ENCODE results near the gene PRDX2. TPM values are rescaled to one million over a fixed set of nuclear protein-coding genes. Genes with fewer than 3 reads are reported as not detected.

The PRDX2 gene
- polyA plus RNA-seq, 1 experiment: 187 TPM

DNA sequence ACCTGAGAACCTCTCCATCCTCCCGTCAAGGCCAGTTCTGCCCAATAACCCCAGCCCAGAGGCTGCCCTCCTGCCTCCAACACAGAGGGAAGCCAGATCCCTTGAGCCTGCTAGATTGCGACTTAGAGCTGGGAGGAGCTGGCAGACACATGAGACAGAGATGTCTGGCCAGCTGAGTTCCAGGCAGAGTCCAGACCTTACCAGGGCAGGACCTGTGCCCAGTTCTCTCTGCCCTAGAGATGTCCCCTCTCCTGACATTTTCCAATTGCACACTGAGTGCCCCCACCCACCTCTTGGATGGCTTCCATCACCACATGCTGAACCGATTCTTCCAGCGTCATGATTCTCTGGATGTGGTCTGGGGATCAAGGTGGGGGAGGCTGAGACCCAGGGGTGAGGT is 29.3 kb downstream of the PRDX2 start:
- ChIA-PET POLR2A (interaction anchor here (3.0 kb wide), 1 partner anchor 19 kb away, joined by 17 read pairs; the partner anchor contains the start of gene JUNB), CTCF (interaction anchor here (1.2 to 7.5 kb wide), 3 partner anchors 12 to 75 kb away, joined by 3 to 92 read pairs (median 7); no protein-coding TSS in a partner anchor)
- TF ChIP-seq, protein P1, sequence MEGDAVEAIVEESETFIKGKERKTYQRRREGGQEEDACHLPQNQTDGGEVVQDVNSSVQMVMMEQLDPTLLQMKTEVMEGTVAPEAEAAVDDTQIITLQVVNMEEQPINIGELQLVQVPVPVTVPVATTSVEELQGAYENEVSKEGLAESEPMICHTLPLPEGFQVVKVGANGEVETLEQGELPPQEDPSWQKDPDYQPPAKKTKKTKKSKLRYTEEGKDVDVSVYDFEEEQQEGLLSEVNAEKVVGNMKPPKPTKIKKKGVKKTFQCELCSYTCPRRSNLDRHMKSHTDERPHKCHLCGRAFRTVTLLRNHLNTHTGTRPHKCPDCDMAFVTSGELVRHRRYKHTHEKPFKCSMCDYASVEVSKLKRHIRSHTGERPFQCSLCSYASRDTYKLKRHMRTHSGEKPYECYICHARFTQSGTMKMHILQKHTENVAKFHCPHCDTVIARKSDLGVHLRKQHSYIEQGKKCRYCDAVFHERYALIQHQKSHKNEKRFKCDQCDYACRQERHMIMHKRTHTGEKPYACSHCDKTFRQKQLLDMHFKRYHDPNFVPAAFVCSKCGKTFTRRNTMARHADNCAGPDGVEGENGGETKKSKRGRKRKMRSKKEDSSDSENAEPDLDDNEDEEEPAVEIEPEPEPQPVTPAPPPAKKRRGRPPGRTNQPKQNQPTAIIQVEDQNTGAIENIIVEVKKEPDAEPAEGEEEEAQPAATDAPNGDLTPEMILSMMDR (IDR thresholded peaks at IDR 0.05; ENCODE audit: low read depth, low read length): no peak
- H3K27ac ChIP-seq (ENCODE audit: low read depth, low read length): no peak overlapping the region
- H3K4me3 ChIP-seq (ENCODE audit: low read depth, low read length): no peak overlapping the region
- peaks cover 3% of the 10 kb centered on the region; the same call in 1 of the 2 replicates for H3K9me3 ChIP-seq (ENCODE audit: control insufficient read depth, insufficient read depth, low read length)
- DNase-seq (ENCODE audit: low read depth, low spot score): no peak
- no peaks in the 10 kb centered on the region for H3K27me3 ChIP-seq (ENCODE audit: control insufficient read depth, insufficient read depth, low read length)

DNA sequence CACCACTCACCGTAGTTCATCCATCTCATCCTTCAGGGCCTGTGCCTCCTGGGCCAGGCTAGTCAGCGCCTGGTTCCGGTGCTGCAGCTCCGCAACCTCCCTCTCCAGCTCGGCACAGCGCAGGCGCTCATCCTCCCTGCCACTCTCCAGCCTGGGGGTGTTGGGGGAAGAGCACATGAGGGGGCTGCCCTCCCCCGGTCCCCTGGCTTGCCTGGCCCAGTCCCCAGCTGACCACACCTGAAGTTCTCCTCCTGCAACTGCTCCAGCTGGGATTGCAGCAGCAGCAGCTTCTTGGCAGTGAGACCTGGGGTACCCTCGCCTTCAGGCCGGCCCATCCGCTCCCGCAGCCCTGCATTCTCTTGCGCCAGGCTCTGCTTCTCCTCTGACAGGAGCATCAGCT is 30.7 kb downstream of the PRDX2 start:
- Histone ChIP-seq H3K27me3 (ENCODE audit: control insufficient read depth, insufficient read depth, low read length) (no peaks in the 10 kb centered on the region), H3K27ac (ENCODE audit: low read depth, low read length) (no peak overlapping the region), H3K9me3 (ENCODE audit: control insufficient read depth, insufficient read depth, low read length) (no peaks in the 10 kb centered on the region; the same call in 1 of the 2 replicates), H3K4me3 (ENCODE audit: low read depth, low read length) (no peak overlapping the region)
- TF ChIP-seq, protein P1 (IDR thresholded peaks at IDR 0.05; ENCODE audit: low read depth, low read length): no peak
- POLR2A ChIA-PET: interaction anchor here (0.6 to 0.9 kb wide), 2 partner anchors 21 to 41 kb away, joined by 3 to 6 read pairs; partner anchors contain the start of gene JUNB
- DNase-seq (ENCODE audit: low read depth, low spot score): no peak
- CTCF ChIA-PET: interaction anchor here (1.6 to 2.3 kb wide), 2 partner anchors 25 to 77 kb away, joined by 3 to 8 read pairs; no protein-coding TSS in a partner anchor

DNA sequence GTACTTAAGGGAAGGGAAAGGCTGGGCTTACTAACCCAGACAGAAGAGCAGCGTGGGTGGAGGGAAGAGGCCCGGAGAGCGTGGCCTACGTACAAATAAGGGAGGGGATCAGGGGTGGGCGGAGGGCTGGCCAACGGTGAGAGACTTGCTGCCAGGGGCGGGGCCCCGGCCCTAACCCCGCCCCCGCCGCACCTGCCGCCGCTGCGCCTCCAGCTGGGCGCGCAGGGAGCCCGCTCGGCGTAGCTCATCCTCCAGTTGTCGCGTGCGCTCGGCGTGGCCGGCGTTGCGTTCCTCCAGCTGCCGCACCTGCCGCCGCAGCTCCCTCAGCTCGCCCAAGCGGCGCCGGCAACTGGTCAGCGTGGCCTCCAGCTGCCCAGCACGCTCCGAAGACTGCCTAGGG is 31.9 kb downstream of the PRDX2 start:
- POLR2A ChIA-PET: interaction anchor here (0.7 kb wide), 1 partner anchor 25 kb away, joined by 3 read pairs; no protein-coding TSS in a partner anchor
- no peak overlapping the region for H3K4me3 ChIP-seq (ENCODE audit: low read depth, low read length)
- no peak overlapping the region for H3K27ac ChIP-seq (ENCODE audit: low read depth, low read length)
- TF ChIP-seq, protein P1 (IDR thresholded peaks at IDR 0.05; ENCODE audit: low read depth, low read length): no peak
- DNase-seq (ENCODE audit: low read depth, low spot score): no peak
- H3K27me3 ChIP-seq (ENCODE audit: control insufficient read depth, insufficient read depth, low read length): no peaks in the 10 kb centered on the region
- CTCF ChIA-PET: interaction anchor here (1.6 to 2.3 kb wide), 2 partner anchors 9 to 27 kb away, joined by 6 to 8 read pairs; no protein-coding TSS in a partner anchor
- no peaks in the 10 kb centered on the region for H3K9me3 ChIP-seq (ENCODE audit: control insufficient read depth, insufficient read depth, low read length)

DNA sequence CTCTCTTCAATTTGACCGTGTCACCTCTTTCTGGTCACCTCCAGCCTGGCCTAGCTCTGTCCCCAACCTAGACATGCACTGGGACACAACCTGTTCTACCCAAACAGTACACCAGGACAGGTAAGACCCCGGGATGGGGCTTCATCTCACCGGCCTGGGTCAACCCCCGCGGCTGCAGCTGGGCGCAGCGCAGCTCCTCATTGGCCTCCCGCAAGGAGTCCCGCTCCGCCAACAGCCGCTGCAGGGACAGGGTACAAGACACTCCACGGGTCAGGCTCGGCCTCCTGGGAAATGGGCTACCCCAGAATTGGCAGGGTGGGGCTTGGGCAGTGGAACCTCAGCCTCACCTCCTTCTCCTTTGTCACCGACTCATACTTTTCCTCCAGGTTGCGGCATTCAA is 33.9 kb downstream of the PRDX2 start:
- no peak overlapping the region for H3K4me3 ChIP-seq (ENCODE audit: low read depth, low read length)
- peaks cover 6% of the 10 kb centered on the region for H3K9me3 ChIP-seq (ENCODE audit: control insufficient read depth, insufficient read depth, low read length)
- H3K27me3 ChIP-seq (ENCODE audit: control insufficient read depth, insufficient read depth, low read length): no peaks in the 10 kb centered on the region
- POLR2A ChIA-PET: interaction anchor here (3.6 kb wide), 1 partner anchor 25 kb away, joined by 58 read pairs; the partner anchor contains the start of gene JUNB
- no peak for DNase-seq (ENCODE audit: low read depth, low spot score)
- no peak overlapping the region for H3K27ac ChIP-seq (ENCODE audit: low read depth, low read length)
- CTCF ChIA-PET: interaction anchor here (0.6 to 11.9 kb wide), 6 partner anchors 12 to 81 kb away, joined by 3 to 410 read pairs (median 29); partner anchors contain the start of genes JUNB, PRDX2, RTBDN and THSD8
- TF ChIP-seq, protein P1 (IDR thresholded peaks at IDR 0.05; ENCODE audit: low read depth, low read length): no peak

DNA sequence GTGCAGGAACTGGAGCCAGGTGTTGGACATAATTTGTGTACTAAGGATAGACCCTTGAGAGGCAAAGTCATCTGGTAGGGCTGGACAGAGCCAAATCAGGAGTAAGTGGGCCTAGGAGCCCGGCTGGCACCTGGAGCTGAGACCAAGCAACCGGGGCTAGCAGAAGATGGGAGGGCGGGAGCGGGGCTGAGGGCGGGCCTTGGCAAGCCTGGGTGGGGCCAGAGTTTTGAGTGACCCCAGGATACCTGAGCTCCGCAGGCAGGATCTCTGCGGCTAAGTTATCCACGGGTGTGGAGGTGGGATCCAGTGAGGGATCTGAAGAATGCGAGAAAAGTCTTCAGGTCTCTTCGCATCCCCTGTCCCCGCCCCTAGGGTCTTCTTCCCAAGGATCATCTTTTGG is 34.5 kb downstream of the PRDX2 start:
- TF ChIP-seq, protein P1 (IDR thresholded peaks at IDR 0.05; ENCODE audit: low read depth, low read length): no peak
- H3K27me3 ChIP-seq (ENCODE audit: control insufficient read depth, insufficient read depth, low read length): no peaks in the 10 kb centered on the region
- ChIA-PET CTCF (interaction anchor here (1.1 to 11.9 kb wide), 7 partner anchors 11 to 82 kb away, joined by 3 to 410 read pairs (median 6); partner anchors contain the start of genes JUNB, PRDX2, RTBDN and THSD8), POLR2A (interaction anchor here (1.2 to 3.6 kb wide), 2 partner anchors 10 to 25 kb away, joined by 3 to 58 read pairs; partner anchors contain the start of gene JUNB)
- DNase-seq (ENCODE audit: low read depth, low spot score): no peak
- H3K9me3 ChIP-seq (ENCODE audit: control insufficient read depth, insufficient read depth, low read length): peaks cover 6% of the 10 kb centered on the region
- H3K4me3 ChIP-seq (ENCODE audit: low read depth, low read length): no peak overlapping the region
- H3K27ac ChIP-seq (ENCODE audit: low read depth, low read length): no peak overlapping the region

Data from AG04450 (cell line).